Measurements from ENCODE around the gene CHMP6. TPM values are rescaled to one million over a fixed set of nuclear protein-coding genes. Genes with fewer than 3 reads are reported as not detected.

CHMP6 gene
- total RNA-seq, 1 experiment from 2014 or later, result 17.4 TPM

- CTCF ChIA-PET, result interaction anchor here (0.6 kb wide), 1 partner anchor 74 kb away, joined by 3 read pairs; no protein-coding TSS in a partner anchor
- no peaks in the 10 kb centered on the region for H3F3A ChIP-seq (ENCODE audit: insufficient read depth, low read depth)
- H3K4me2 ChIP-seq, result no peak overlapping the region
- H3K27me3 ChIP-seq (ENCODE audit: insufficient read depth, low read depth), result peaks cover 4% of the 10 kb centered on the region; the same call in 1 of the 2 replicates
- DNase-seq, result no peak
- BruUV-seq (replicated peaks), result no TSS peak
- H3K79me2 ChIP-seq (ENCODE audit: low read depth), result no peaks in the 10 kb centered on the region
- H3K4me3 ChIP-seq, result no peak overlapping the region
- TF ChIP-seq EZH2 (IDR thresholded peaks at IDR 0.05; ENCODE audit: low read depth) (no peak), CTCF (conservative IDR thresholded peaks at IDR 0.05) (no peak)
- no peaks in the 10 kb centered on the region for H4K20me1 ChIP-seq (ENCODE audit: insufficient read depth)
- H3K36me3 ChIP-seq (ENCODE audit: low read depth), result no peaks in the 10 kb centered on the region
- no peaks in the 10 kb centered on the region for H3K9me2 ChIP-seq (ENCODE audit: insufficient read depth)
- intact Hi-C loops (cut with micrococcal nuclease; ENCODE audit: unreplicated experiment), result no loop called here
- POLR2A ChIA-PET (ENCODE audit: unreplicated experiment), result interaction anchor here (0.6 kb wide), 1 partner anchor 31 kb away, joined by 3 read pairs; no protein-coding TSS in a partner anchor
- no peak overlapping the region for H2AFZ ChIP-seq
- H3K4me1 ChIP-seq (replicated peaks; ENCODE audit: insufficient read depth), result no peaks in the 10 kb centered on the region
- no peak overlapping the region for H3K27ac ChIP-seq
- H3K9me3 ChIP-seq (ENCODE audit: insufficient read depth, low read depth), result no peaks in the 10 kb centered on the region
Measured at GRCh38 chr17:81011951-81012350, 20.3 kb downstream of the CHMP6 start.

- no peak overlapping the region for H2AFZ ChIP-seq
- H3K4me3 ChIP-seq, result no peak overlapping the region
- no TSS peak for BruUV-seq (replicated peaks)
- H3K9me2 ChIP-seq (ENCODE audit: insufficient read depth), result no peaks in the 10 kb centered on the region
- no peaks in the 10 kb centered on the region for H3F3A ChIP-seq (ENCODE audit: insufficient read depth, low read depth)
- no peaks in the 10 kb centered on the region for H3K36me3 ChIP-seq (ENCODE audit: low read depth)
- TF ChIP-seq CTCF (conservative IDR thresholded peaks at IDR 0.05), result no peak
- no peak for DNase-seq
- peaks cover 4% of the 10 kb centered on the region; the same call in 1 of the 2 replicates for H3K27me3 ChIP-seq (ENCODE audit: insufficient read depth, low read depth)
- no peaks in the 10 kb centered on the region for H3K4me1 ChIP-seq (replicated peaks; ENCODE audit: insufficient read depth)
- H3K4me2 ChIP-seq, result no peak overlapping the region
- CTCF ChIA-PET, result no interaction called here
- H3K27ac ChIP-seq, result no peak overlapping the region
- no peaks in the 10 kb centered on the region for H4K20me1 ChIP-seq (ENCODE audit: insufficient read depth)
- no peaks in the 10 kb centered on the region for H3K79me2 ChIP-seq (ENCODE audit: low read depth)
- POLR2A ChIA-PET (ENCODE audit: unreplicated experiment), result interaction anchor here (0.6 kb wide), 2 partner anchors 31 to 60 kb away, joined by 3 read pairs; no protein-coding TSS in a partner anchor
- intact Hi-C loops (cut with micrococcal nuclease; ENCODE audit: unreplicated experiment), result no loop called here
- no peaks in the 10 kb centered on the region for H3K9me3 ChIP-seq (ENCODE audit: insufficient read depth, low read depth)
Measured at GRCh38 chr17:81012574-81013447, 21.2 kb downstream of the CHMP6 start.

- H3K9me2 ChIP-seq (ENCODE audit: insufficient read depth), result no peaks in the 10 kb centered on the region
- no peaks in the 10 kb centered on the region for H4K20me1 ChIP-seq (ENCODE audit: insufficient read depth)
- no peaks in the 10 kb centered on the region for H3K79me2 ChIP-seq (ENCODE audit: low read depth)
- no peaks in the 10 kb centered on the region for H3K9me3 ChIP-seq (ENCODE audit: insufficient read depth, low read depth)
- no peak overlapping the region for H3K4me2 ChIP-seq
- TF ChIP-seq EZH2 (IDR thresholded peaks at IDR 0.05; ENCODE audit: low read depth) (no peak), CTCF (conservative IDR thresholded peaks at IDR 0.05) (no peak)
- POLR2A ChIA-PET (ENCODE audit: unreplicated experiment), result interaction anchor here (0.6 kb wide), 1 partner anchor 59 kb away, joined by 3 read pairs; no protein-coding TSS in a partner anchor
- DNase-seq, result no peak
- H2AFZ ChIP-seq, result no peak overlapping the region
- no peak overlapping the region for H3K27ac ChIP-seq
- no TSS peak for BruUV-seq (replicated peaks)
- H3K27me3 ChIP-seq (ENCODE audit: insufficient read depth, low read depth), result no peaks in the 10 kb centered on the region
- intact Hi-C loops (cut with micrococcal nuclease; ENCODE audit: unreplicated experiment), result no loop called here
- CTCF ChIA-PET, result no interaction called here
- H3K36me3 ChIP-seq (ENCODE audit: low read depth), result no peaks in the 10 kb centered on the region
- H3K4me1 ChIP-seq (replicated peaks; ENCODE audit: insufficient read depth), result no peaks in the 10 kb centered on the region
- no peaks in the 10 kb centered on the region for H3F3A ChIP-seq (ENCODE audit: insufficient read depth, low read depth)
- H3K4me3 ChIP-seq, result no peak overlapping the region
Measured at GRCh38 chr17:81013642-81014041, 22.0 kb downstream of the CHMP6 start.

All from PC-9 (cell line).